Panc1 (cell line): ENCODE data around the gene KAZN.

Experiments
- POLR2AphosphoS5 ChIP-seq: IDR thresholded peaks from 2 replicates; pipeline ENCODE4 v1.6.1; 2012; ENCODE audit warnings: mild to moderate bottlenecking, low read depth, low read length, moderate library complexity
- SIN3A ChIP-seq: IDR thresholded peaks from 2 replicates; pipeline ENCODE4 v1.6.1; 2012; ENCODE audit warnings: low read depth, mild to moderate bottlenecking, low read length, moderate library complexity, borderline replicate concordance; ENCODE audit not compliant: insufficient read depth
- TCF7L2 ChIP-seq: IDR thresholded peaks from 2 replicates; pipeline ENCODE4 v1.6.1; 2011; ENCODE audit warnings: mild to moderate bottlenecking, low read depth, low read length, inconsistent platforms
- TF ChIP-seq, protein P1 (sequence below): fragments of 450-650 bp; IDR thresholded peaks from 2 replicates; pipeline ENCODE4 v1.5.1; 2017; ENCODE audit warnings: mild to moderate bottlenecking

DNA sequence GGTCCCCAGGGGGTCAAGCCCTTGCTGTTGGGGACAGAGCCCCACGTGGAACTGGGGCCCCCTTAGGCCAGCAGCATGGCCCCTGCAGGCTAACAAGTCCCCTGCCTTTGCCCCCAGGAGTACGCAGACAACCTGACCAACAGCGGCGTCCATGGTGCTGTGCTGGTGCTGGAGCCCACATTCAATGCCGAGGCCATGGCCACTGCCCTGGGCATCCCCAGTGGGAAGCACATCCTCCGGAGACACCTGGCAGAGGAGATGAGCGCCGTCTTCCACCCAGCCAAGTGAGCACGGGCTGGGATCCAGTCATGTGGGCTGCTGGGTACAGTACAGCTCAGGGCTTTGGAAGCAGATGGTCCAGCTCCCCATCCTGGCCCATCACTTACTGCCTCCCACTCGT lies 505.4 kb downstream of the KAZN start:
- TF ChIP-seq, protein P1, sequence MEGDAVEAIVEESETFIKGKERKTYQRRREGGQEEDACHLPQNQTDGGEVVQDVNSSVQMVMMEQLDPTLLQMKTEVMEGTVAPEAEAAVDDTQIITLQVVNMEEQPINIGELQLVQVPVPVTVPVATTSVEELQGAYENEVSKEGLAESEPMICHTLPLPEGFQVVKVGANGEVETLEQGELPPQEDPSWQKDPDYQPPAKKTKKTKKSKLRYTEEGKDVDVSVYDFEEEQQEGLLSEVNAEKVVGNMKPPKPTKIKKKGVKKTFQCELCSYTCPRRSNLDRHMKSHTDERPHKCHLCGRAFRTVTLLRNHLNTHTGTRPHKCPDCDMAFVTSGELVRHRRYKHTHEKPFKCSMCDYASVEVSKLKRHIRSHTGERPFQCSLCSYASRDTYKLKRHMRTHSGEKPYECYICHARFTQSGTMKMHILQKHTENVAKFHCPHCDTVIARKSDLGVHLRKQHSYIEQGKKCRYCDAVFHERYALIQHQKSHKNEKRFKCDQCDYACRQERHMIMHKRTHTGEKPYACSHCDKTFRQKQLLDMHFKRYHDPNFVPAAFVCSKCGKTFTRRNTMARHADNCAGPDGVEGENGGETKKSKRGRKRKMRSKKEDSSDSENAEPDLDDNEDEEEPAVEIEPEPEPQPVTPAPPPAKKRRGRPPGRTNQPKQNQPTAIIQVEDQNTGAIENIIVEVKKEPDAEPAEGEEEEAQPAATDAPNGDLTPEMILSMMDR = no peak
- TF ChIP-seq TCF7L2 = no peak
- no peak for TF ChIP-seq SIN3A
- no peak for TF ChIP-seq POLR2AphosphoS5
